GM23338 (cell line): ENCODE results near the gene ADAMTS17. TPM values are rescaled to one million over a fixed set of nuclear protein-coding genes. Genes with fewer than 3 reads are reported as not detected.

Source experiments
- ATAC-seq: fragments of 200-7000 bp; cut with Tn5 transposase; 3 replicates; pipeline ENCODE4 v1.9.1; 2020
- DNase-seq: peaks from one replicate; pipeline ENCODE4 v3.0.0-alpha.2; 2015; ENCODE audit warnings: low spot score
- H2AFZ ChIP-seq: fragments of 200-600 bp; sonication (generic); 2 replicates; pipeline ENCODE4 v1.8.0; 2016; ENCODE audit warnings: antibody characterized with exemption, mild to moderate bottlenecking, moderate library complexity
- H3F3A ChIP-seq: fragments of 200-600 bp; sonication (generic); replicated peaks from 2 replicates; pipeline ENCODE4 v1.8.0; 2017; ENCODE audit warnings: antibody characterized with exemption, mixed run types, low read depth
- H3K27ac ChIP-seq: fragments of 200-600 bp; sonication (generic); 2 replicates; pipeline ENCODE4 v1.6.1; 2016; ENCODE audit warnings: low read depth
- H3K27me3 ChIP-seq: fragments of 200-600 bp; sonication (generic); 2 replicates; pipeline ENCODE4 v1.8.0; 2016; ENCODE audit warnings: mild to moderate bottlenecking, mixed run types, moderate library complexity; ENCODE audit not compliant: insufficient read depth
- H3K36me3 ChIP-seq: fragments of 200-600 bp; sonication (generic); 2 replicates; pipeline ENCODE4 v1.8.0; 2016; ENCODE audit warnings: mild to moderate bottlenecking; ENCODE audit not compliant: insufficient read depth
- H3K4me1 ChIP-seq: fragments of 200-600 bp; sonication (generic); 2 replicates; pipeline ENCODE4 v1.8.0; 2016; ENCODE audit warnings: mild to moderate bottlenecking, moderate library complexity; ENCODE audit not compliant: insufficient read depth
- H3K4me2 ChIP-seq: fragments of 200-600 bp; sonication (generic); 2 replicates; pipeline ENCODE4 v1.7.1; 2017; ENCODE audit warnings: mixed run types
- H3K4me3 ChIP-seq: fragments of 200-600 bp; sonication (generic); 2 replicates; pipeline ENCODE4 v1.6.1; 2016; ENCODE audit warnings: mixed run types
- H3K79me2 ChIP-seq: fragments of 200-600 bp; sonication (generic); replicated peaks from 2 replicates; pipeline ENCODE4 v1.8.0; 2017; ENCODE audit warnings: mild to moderate bottlenecking; ENCODE audit not compliant: insufficient read depth
- H3K9me2 ChIP-seq: fragments of 200-600 bp; sonication (generic); 2 replicates; pipeline ENCODE4 v1.8.0; 2017; ENCODE audit not compliant: insufficient read depth
- H4K20me1 ChIP-seq: fragments of 200-600 bp; sonication (generic); replicated peaks from 2 replicates; pipeline ENCODE4 v1.8.0; 2017; ENCODE audit warnings: mild to moderate bottlenecking; ENCODE audit not compliant: insufficient read depth
- H3K27ac Mint-ChIP-seq: 2 replicates; pipeline ENCODE4 v1.8.0; 2020; ENCODE audit warnings: inconsistent platforms, mild to moderate bottlenecking, moderate library complexity, mixed read lengths
- H3K27me3 Mint-ChIP-seq: 3 replicates; pipeline ENCODE4 v1.8.0; 2022; ENCODE audit warnings: low read depth, mild to moderate bottlenecking, moderate library complexity, mixed read lengths, inconsistent platforms; ENCODE audit not compliant: insufficient read depth, poor library complexity
- H3K36me3 Mint-ChIP-seq: 3 replicates; pipeline ENCODE4 v1.8.0; 2021; ENCODE audit warnings: low read depth, mild to moderate bottlenecking, inconsistent platforms, moderate library complexity, mixed read lengths
- H3K4me1 Mint-ChIP-seq: 3 replicates; pipeline ENCODE4 v1.8.0; 2020; ENCODE audit warnings: mild to moderate bottlenecking, inconsistent platforms, mixed read lengths
- H3K4me3 Mint-ChIP-seq: 3 replicates; pipeline ENCODE4 v1.8.0; 2021; ENCODE audit warnings: moderate library complexity, mild to moderate bottlenecking, inconsistent platforms, mixed read lengths
- H3K9me3 Mint-ChIP-seq: 3 replicates; pipeline ENCODE4 v1.8.0; 2020; ENCODE audit warnings: moderate library complexity, mild to moderate bottlenecking, inconsistent platforms, mixed read lengths
- CREB1 ChIP-seq: fragments of 250-450 bp; sonication (Bioruptor Pico); IDR thresholded peaks from 2 replicates; pipeline ENCODE4 v1.5.0; 2020; ENCODE audit warnings: low read depth, mild to moderate bottlenecking, moderate library complexity
- ETS1 ChIP-seq: IDR thresholded peaks from 2 replicates; pipeline ENCODE4 v1.6.1; 2016; ENCODE audit warnings: antibody characterized with exemption
- EZH2 ChIP-seq: fragments of 200-600 bp; sonication (generic); IDR thresholded peaks from one replicate; pipeline ENCODE4 v1.8.0; 2017; ENCODE audit warnings: antibody characterized with exemption, mild to moderate bottlenecking, low read depth; ENCODE audit not compliant: unreplicated experiment
- JUNB ChIP-seq: IDR thresholded peaks from one replicate; pipeline ENCODE4 v1.6.1; 2016; ENCODE audit warnings: antibody characterized with exemption; ENCODE audit not compliant: unreplicated experiment
- POLR2AphosphoS5 ChIP-seq: IDR thresholded peaks from 2 replicates; pipeline ENCODE4 v1.6.1; 2016; ENCODE audit warnings: antibody characterized with exemption, low read depth
- STAT1 ChIP-seq: IDR thresholded peaks from one replicate; pipeline ENCODE4 v1.6.1; 2016; ENCODE audit warnings: antibody characterized with exemption; ENCODE audit not compliant: unreplicated experiment
- ZNF114 ChIP-seq: fragments of 250-450 bp; sonication (Bioruptor Pico); IDR thresholded peaks from 2 replicates; pipeline ENCODE4 v1.5.0; 2020; ENCODE audit warnings: mild to moderate bottlenecking, moderate library complexity
- ZNF331 ChIP-seq: fragments of 250-450 bp; sonication (Bioruptor Pico); IDR thresholded peaks from 2 replicates; pipeline ENCODE4 v1.5.0; 2020; ENCODE audit warnings: low read depth, mild to moderate bottlenecking, moderate library complexity
- ZNF462 ChIP-seq: fragments of 250-450 bp; sonication (Bioruptor Pico); IDR thresholded peaks from 2 replicates; pipeline ENCODE4 v1.5.0; 2020; ENCODE audit warnings: mild to moderate bottlenecking, moderate library complexity
- polyA plus RNA-seq: library from polyadenylated mRNA; unstranded; fragments of >200 nt; fragmentation: Nextera tagmentation; extraction: Ambion mirVana; gene quantifications from 2 replicates; pipeline ENCODE4 v1.2.1, GENCODE V29; 2016
- total RNA-seq: library from RNA; depleted of rRNA; stranded (reverse); fragments of >200 nt; shearing (Covaris generic); gene quantifications from 2 replicates; pipeline ENCODE4 v1.2.3, GENCODE V29; 2014

ADAMTS17 gene
- total and polyA plus RNA-seq, 2 experiments from 2014 or later, result 0.60 to 3.8 TPM

- Histone ChIP-seq H3K27me3 (no peaks in the 10 kb centered on the region), H2AFZ (no peak overlapping the region), H3K79me2 (no peaks in the 10 kb centered on the region), H3K4me2 (no peak overlapping the region), H3K4me3 (no peak overlapping the region), H4K20me1 (no peaks in the 10 kb centered on the region), H3K4me1 (0 out of 2 replicates have a peak, but pooled peaks cover 7% of the 10 kb centered on the region), H3F3A (no peaks in the 10 kb centered on the region), H3K36me3 (no peaks in the 10 kb centered on the region), H3K9me2 (no peaks in the 10 kb centered on the region), H3K27ac (no peak overlapping the region)
- Mint-ChIP-seq H3K27ac (no peak overlapping the region), H3K4me1 (peaks cover 10% of the 10 kb centered on the region), H3K9me3 (no peaks in the 10 kb centered on the region; the same call in 2 of the 3 replicates), H3K36me3 (no peaks in the 10 kb centered on the region), H3K4me3 (no peak overlapping the region), H3K27me3 (no peaks in the 10 kb centered on the region)
- no peak for DNase-seq
- no peak for TF ChIP-seq EZH2
- no peak for TF ChIP-seq JUNB
- no peak for TF ChIP-seq ETS1
- TF ChIP-seq ZNF114 (CRISPR knock-in tag), result no peak
- no peak for TF ChIP-seq ZNF331 (CRISPR knock-in tag)
- no peak for TF ChIP-seq STAT1
- no peak for TF ChIP-seq POLR2AphosphoS5
- TF ChIP-seq ZNF462 (CRISPR knock-in tag), result no peak
- TF ChIP-seq CREB1 (CRISPR knock-in tag), result no peak
- ATAC-seq, result no peak
Observed at GRCh38 chr15:100112061-100112420, 229.7 kb downstream of the ADAMTS17 start.
